GM12892 (cell line): ENCODE measurements around the gene TMC4.

Source experiments
- POLR2A ChIP-seq: IDR thresholded peaks from 2 replicates; pipeline ENCODE4 v1.6.1; 2011; ENCODE audit warnings: low read depth, low read length, control low read depth
- POLR2AphosphoS5 ChIP-seq: IDR thresholded peaks from 2 replicates; pipeline ENCODE4 v1.6.1; 2011; ENCODE audit warnings: low read depth, low read length, control low read depth
- TAF1 ChIP-seq: IDR thresholded peaks from 2 replicates; pipeline ENCODE4 v1.6.1; 2011; ENCODE audit warnings: low read depth, mild to moderate bottlenecking, control low read depth, low read length, borderline replicate concordance

- no peak for TF ChIP-seq POLR2A
- no peak for TF ChIP-seq POLR2AphosphoS5
- no peak for TF ChIP-seq TAF1
These were observed 24.2 kb upstream of the TMC4 start for GRCh38 chr19:54197121-54197520.
